ENCODE data around the gene OR6N1.

OR6N1 gene

GRCh38 chr1:158735848-158736247 lies 36.1 kb downstream of the OR6N1 start:
- no peak for DNase-seq

GRCh38 chr1:158732524-158732923 lies 39.5 kb downstream of the OR6N1 start:
- no peak for DNase-seq

GRCh38 chr1:158731707-158732106 lies 40.3 kb downstream of the OR6N1 start:
- DNase-seq, result no peak

- no peak for DNase-seq
Observed at GRCh38 chr1:158730453-158730852, 41.5 kb downstream of the OR6N1 start.

GRCh38 chr1:158728510-158729225 lies 43.3 kb downstream of the OR6N1 start:
- no peak for DNase-seq

- no peak for DNase-seq
Observed at GRCh38 chr1:158724442-158724841, 47.6 kb downstream of the OR6N1 start.

- DNase-seq, result no peak
Observed at GRCh38 chr1:158720620-158721019, 51.4 kb downstream of the OR6N1 start, which contains the start of gene OR6K3. Gene OR6K3 (minus strand): TSS chr1:158720720. CDS start chr1:158718115, 2,605 bp downstream.

- DNase-seq, result no peak
Observed at GRCh38 chr1:158719664-158720063, 52.3 kb downstream of the OR6N1 start.

GRCh38 chr1:158717344-158717743 lies 54.7 kb downstream of the OR6N1 start:
- DNase-seq, result no peak

- no peak for DNase-seq
Observed at GRCh38 chr1:158716335-158716734, 55.7 kb downstream of the OR6N1 start.

GRCh38 chr1:158714754-158715153 lies 57.2 kb downstream of the OR6N1 start:
- no peak for DNase-seq

All from activated T-cell treated with anti-CD3 and anti-CD28 coated beads for 4 hours (primary cell).